ENCODE data around the gene MAGI3.

DNA sequence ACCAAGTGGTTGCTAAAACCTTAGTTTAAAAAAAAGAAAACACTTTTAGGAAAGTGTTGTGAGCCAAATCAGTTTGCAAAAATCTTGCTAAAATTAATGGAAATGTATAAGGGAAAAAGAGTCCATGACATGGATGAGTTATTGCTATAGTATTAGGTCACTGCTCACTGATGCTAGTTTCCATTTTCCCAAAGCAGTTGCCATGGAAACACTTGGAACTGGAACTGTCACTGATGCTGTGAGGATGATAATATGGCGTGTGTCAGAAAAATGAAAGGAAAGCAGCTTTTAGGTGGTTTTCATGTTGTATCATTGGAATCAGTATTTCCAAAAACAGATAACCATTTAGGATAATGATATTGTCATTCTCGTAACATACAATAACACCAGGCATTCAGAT, 264.6 kb downstream of the MAGI3 start:
- TF ChIP-seq, protein P1, sequence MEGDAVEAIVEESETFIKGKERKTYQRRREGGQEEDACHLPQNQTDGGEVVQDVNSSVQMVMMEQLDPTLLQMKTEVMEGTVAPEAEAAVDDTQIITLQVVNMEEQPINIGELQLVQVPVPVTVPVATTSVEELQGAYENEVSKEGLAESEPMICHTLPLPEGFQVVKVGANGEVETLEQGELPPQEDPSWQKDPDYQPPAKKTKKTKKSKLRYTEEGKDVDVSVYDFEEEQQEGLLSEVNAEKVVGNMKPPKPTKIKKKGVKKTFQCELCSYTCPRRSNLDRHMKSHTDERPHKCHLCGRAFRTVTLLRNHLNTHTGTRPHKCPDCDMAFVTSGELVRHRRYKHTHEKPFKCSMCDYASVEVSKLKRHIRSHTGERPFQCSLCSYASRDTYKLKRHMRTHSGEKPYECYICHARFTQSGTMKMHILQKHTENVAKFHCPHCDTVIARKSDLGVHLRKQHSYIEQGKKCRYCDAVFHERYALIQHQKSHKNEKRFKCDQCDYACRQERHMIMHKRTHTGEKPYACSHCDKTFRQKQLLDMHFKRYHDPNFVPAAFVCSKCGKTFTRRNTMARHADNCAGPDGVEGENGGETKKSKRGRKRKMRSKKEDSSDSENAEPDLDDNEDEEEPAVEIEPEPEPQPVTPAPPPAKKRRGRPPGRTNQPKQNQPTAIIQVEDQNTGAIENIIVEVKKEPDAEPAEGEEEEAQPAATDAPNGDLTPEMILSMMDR (IDR thresholded peaks at IDR 0.05; ENCODE audit: low read depth, low read length) = no peak
- TF ChIP-seq EZH2phosphoT487 (IDR thresholded peaks at IDR 0.05; ENCODE audit: low read depth) = no peak

All from OCI-LY3 (cell line).